Chondrocyte (in vitro differentiated cells): ENCODE data around the gene RRM2. TPM values are rescaled to one million over a fixed set of nuclear protein-coding genes. Genes with fewer than 3 reads are reported as not detected.

Source experiments
- DNase-seq: peaks from one replicate; pipeline ENCODE4 v3.0.0; 2021; ENCODE audit warnings: mixed read lengths, low spot score
- H3K27ac Mint-ChIP-seq: one replicate; pipeline ENCODE4 v1.8.0; 2021; ENCODE audit warnings: mild to moderate bottlenecking, moderate library complexity, mixed read lengths; ENCODE audit not compliant: unreplicated experiment
- H3K27me3 Mint-ChIP-seq: 2 replicates; pipeline ENCODE4 v1.8.0; 2021; ENCODE audit warnings: low read depth, mixed read lengths
- H3K36me3 Mint-ChIP-seq: 2 replicates; pipeline ENCODE4 v1.8.0; 2021; ENCODE audit warnings: low read depth, mixed read lengths
- H3K4me1 Mint-ChIP-seq: 2 replicates; pipeline ENCODE4 v1.8.0; 2021; ENCODE audit warnings: low read depth, mild to moderate bottlenecking, mixed read lengths
- H3K4me3 Mint-ChIP-seq: one replicate; pipeline ENCODE4 v1.8.0; 2021; ENCODE audit warnings: mild to moderate bottlenecking, moderate library complexity, mixed read lengths; ENCODE audit not compliant: unreplicated experiment
- H3K9me3 Mint-ChIP-seq: 2 replicates; pipeline ENCODE4 v1.8.0; 2021; ENCODE audit warnings: low read depth, mixed read lengths
- CTCF ChIP-seq: fragments of 200-600 bp; sonication (generic); IDR thresholded peaks from 2 replicates; pipeline ENCODE4 v1.5.0; 2021; ENCODE audit warnings: antibody characterized with exemption, mild to moderate bottlenecking, moderate library complexity
- total RNA-seq: library from RNA; stranded (reverse); gene quantifications from 3 replicates; pipeline ENCODE4 v1.2.1, GENCODE V29; 2021

RRM2 gene
- total RNA-seq, 1 donor from 2014 or later, result 25.7 TPM

- no peak for DNase-seq
- Mint-ChIP-seq H3K4me3 (no peak overlapping the region), H3K27ac (no peak overlapping the region), H3K27me3 (peaks cover 2% of the 10 kb centered on the region), H3K36me3 (no peaks in the 10 kb centered on the region), H3K4me1 (peaks cover 9% of the 10 kb centered on the region), H3K9me3 (peaks cover 3% of the 10 kb centered on the region)
- no peak for TF ChIP-seq CTCF
Measured at GRCh38 chr2:10094271-10094814, 28.2 kb upstream of the RRM2 start.

DNA sequence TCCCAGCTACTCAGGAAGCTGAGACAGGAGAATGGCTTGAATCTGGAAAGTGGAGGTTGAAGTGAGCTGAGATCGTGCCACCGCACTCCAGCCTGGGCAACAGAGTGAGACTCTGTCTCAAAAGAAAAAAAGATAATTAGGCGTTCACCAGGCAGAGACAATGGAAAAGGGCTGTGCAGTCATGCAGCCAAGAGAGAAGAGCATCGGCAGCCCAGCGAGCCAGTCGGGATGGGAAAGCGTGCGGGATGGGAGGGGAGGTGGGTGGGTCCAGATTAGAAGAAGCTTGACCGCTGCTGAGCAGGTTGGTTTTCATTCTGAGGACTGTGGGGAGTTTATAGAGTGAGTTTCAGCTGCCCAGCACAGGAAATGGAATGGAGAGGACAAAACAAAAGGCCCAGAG lies 27.4 kb upstream of the RRM2 start:
- no peak overlapping the region for H3K4me3 Mint-ChIP-seq
- H3K9me3 Mint-ChIP-seq, result peaks cover 3% of the 10 kb centered on the region
- no peak for DNase-seq
- H3K4me1 Mint-ChIP-seq, result peaks cover 9% of the 10 kb centered on the region
- H3K36me3 Mint-ChIP-seq, result no peaks in the 10 kb centered on the region
- no peak overlapping the region for H3K27ac Mint-ChIP-seq
- TF ChIP-seq CTCF, result no peak
- peaks cover 2% of the 10 kb centered on the region for H3K27me3 Mint-ChIP-seq

DNA sequence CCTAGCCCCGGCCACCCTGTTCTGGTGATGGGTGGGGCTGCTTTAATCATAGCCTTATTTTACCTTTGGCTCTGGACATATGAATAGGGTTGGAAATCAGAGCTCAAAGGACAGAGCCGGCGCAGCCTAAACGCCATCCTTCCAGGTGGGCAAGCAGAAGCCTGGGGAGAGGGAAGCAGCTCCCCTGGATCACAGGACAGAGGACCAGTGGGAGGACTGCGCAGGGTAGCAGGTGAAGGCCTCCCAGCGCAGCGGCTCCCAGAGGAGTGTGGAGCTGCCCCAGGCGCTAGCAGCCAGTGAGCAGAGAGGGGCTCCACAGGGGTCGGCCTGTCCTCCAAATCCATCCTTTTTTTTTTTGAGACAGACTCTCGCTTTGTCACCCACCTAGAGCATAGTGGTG lies 25.9 kb upstream of the RRM2 start:
- DNase-seq, result no peak
- H3K9me3 Mint-ChIP-seq, result peaks cover 3% of the 10 kb centered on the region
- no peak overlapping the region for H3K27ac Mint-ChIP-seq
- H3K27me3 Mint-ChIP-seq, result no peaks in the 10 kb centered on the region
- H3K36me3 Mint-ChIP-seq, result no peaks in the 10 kb centered on the region
- TF ChIP-seq CTCF, result no peak
- H3K4me3 Mint-ChIP-seq, result no peak overlapping the region
- H3K4me1 Mint-ChIP-seq, result peaks cover 9% of the 10 kb centered on the region

DNA sequence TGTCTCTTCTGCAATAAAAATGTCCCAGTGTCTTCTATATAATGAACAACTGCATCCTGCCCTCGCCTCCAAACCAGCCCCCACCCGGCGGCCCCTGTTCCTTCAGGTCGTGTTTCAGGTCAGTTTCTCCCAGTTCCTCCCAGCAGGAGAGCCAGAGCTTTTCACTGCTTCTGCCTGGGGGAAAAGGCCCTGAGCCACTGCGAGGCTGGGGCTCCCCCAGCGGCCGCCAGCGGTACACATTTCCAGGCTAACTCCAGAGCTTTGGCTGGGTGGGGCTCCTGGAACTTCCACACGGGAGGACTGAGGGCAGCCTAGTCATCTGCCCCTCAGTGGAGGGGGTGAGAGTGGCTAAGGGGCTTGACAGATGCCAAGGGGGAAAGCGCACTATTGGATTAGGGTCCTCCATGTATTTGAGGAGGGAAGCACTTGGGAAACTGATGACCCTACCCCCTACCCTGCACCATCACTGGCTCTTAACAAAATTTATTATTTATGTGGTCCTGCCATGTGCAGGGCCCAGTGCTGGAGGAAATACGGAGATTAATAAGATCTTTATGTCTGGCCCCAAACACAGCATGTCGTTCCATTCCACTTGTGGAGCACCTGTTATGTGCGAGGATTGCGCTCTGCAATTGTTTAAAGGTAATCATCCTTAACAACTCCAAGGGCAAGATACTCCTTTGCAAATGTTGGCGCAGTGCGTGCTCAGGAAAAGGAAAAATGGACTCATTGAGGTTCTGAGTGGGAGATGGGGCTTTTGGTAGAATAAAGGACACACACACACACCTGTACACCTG lies 25.0 kb upstream of the RRM2 start:
- Mint-ChIP-seq H3K36me3 (no peaks in the 10 kb centered on the region), H3K27me3 (no peaks in the 10 kb centered on the region), H3K4me1 (peaks cover 9% of the 10 kb centered on the region), H3K9me3 (no peaks in the 10 kb centered on the region), H3K4me3 (no peak overlapping the region), H3K27ac (no peak overlapping the region)
- peak; percentile 90 for DNase-seq
- peak; percentile 90 for TF ChIP-seq CTCF

GRCh38 chr2:10101491-10101890 lies 21.0 kb upstream of the RRM2 start:
- TF ChIP-seq CTCF, result no peak
- Mint-ChIP-seq H3K27ac (no peak overlapping the region), H3K36me3 (no peaks in the 10 kb centered on the region), H3K9me3 (no peaks in the 10 kb centered on the region), H3K4me3 (no peak overlapping the region), H3K4me1 (peaks cover 9% of the 10 kb centered on the region), H3K27me3 (no peaks in the 10 kb centered on the region)
- DNase-seq, result no peak
